PC-9 (cell line): Measurements from ENCODE around the gene MS4A7.

Experiments
- EZH2 ChIP-seq: fragments of 200-600 bp; sonication (generic); IDR thresholded peaks from 2 replicates; pipeline ENCODE4 v1.8.0; 2017; ENCODE audit warnings: antibody characterized with exemption, low read depth
- TF ChIP-seq, protein P1 (sequence below): fragments of 200-600 bp; sonication (generic); conservative IDR thresholded peaks from 2 replicates; pipeline ENCODE4 v1.6.1; 2017; ENCODE audit warnings: mixed run types, antibody characterized with exemption, mild to moderate bottlenecking, moderate library complexity

DNA sequence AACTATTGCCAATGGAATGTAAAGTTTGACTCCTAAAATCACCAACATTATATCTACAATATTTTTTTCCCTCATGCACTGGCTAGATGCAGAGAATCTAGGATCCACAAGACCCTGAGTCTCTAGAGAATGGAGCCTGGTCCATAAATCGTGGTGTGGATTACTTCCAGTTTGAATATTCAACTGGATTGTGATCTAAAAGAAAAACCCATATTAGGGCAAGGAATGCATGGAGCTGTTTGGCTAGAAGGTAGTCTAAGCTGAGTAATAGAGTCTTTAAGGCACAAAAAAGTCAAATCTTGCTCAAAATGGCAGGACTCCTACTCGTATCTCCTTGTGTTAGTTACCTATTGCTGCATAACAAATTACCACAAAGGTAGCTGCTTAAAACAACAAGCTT, 41.7 kb downstream of the MS4A7 start:
- TF ChIP-seq, protein P1, sequence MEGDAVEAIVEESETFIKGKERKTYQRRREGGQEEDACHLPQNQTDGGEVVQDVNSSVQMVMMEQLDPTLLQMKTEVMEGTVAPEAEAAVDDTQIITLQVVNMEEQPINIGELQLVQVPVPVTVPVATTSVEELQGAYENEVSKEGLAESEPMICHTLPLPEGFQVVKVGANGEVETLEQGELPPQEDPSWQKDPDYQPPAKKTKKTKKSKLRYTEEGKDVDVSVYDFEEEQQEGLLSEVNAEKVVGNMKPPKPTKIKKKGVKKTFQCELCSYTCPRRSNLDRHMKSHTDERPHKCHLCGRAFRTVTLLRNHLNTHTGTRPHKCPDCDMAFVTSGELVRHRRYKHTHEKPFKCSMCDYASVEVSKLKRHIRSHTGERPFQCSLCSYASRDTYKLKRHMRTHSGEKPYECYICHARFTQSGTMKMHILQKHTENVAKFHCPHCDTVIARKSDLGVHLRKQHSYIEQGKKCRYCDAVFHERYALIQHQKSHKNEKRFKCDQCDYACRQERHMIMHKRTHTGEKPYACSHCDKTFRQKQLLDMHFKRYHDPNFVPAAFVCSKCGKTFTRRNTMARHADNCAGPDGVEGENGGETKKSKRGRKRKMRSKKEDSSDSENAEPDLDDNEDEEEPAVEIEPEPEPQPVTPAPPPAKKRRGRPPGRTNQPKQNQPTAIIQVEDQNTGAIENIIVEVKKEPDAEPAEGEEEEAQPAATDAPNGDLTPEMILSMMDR = no peak
- no peak for TF ChIP-seq EZH2
